ENCODE data around the gene SPATS2.

- TF ChIP-seq EZH2 (IDR thresholded peaks at IDR 0.05): no peak
- no peak for TF ChIP-seq POLR2AphosphoS5 (IDR thresholded peaks at IDR 0.05; ENCODE audit: borderline replicate concordance, low read depth, low read length)
These were observed 34.8 kb upstream of the SPATS2 start for GRCh38 chr12:49332441-49332861.

Measured in SK-N-MC (cell line).